HEK293 (cell line): Measurements from ENCODE around the gene RAB13.

Experiments
- FEZF1 ChIP-seq: fragments of 450-650 bp; formaldehyde crosslinking; IDR thresholded peaks from 2 replicates; pipeline ENCODE4 v1.5.1; 2016; ENCODE audit warnings: missing biosample characterization, missing genetic modification characterization
- OSR2 ChIP-seq: fragments of 450-650 bp; formaldehyde crosslinking; IDR thresholded peaks from 2 replicates; pipeline ENCODE4 v1.5.1; 2016; ENCODE audit warnings: missing biosample characterization, missing genetic modification characterization
- REPIN1 ChIP-seq: fragments of 450-650 bp; formaldehyde crosslinking; IDR thresholded peaks from 2 replicates; pipeline ENCODE4 v1.5.1; 2017; ENCODE audit warnings: missing biosample characterization, missing genetic modification characterization, low read depth
- SALL2 ChIP-seq: fragments of 450-650 bp; formaldehyde crosslinking; IDR thresholded peaks from 2 replicates; pipeline ENCODE4 v1.5.0; 2017; ENCODE audit warnings: missing biosample characterization, mild to moderate bottlenecking, missing genetic modification characterization, borderline replicate concordance
- TCF7L2 ChIP-seq: IDR thresholded peaks from 2 replicates; pipeline ENCODE4 v1.6.1; 2011; ENCODE audit warnings: low read depth, mild to moderate bottlenecking, inconsistent platforms, low read length, moderate library complexity, borderline replicate concordance
- YY1 ChIP-seq: fragments of 450-650 bp; formaldehyde crosslinking; IDR thresholded peaks from 2 replicates; pipeline ENCODE4 v1.5.1; 2018; ENCODE audit warnings: missing biosample characterization, missing genetic modification characterization
- ZFHX2 ChIP-seq: fragments of 450-650 bp; formaldehyde crosslinking; conservative IDR thresholded peaks from 2 replicates; pipeline ENCODE4 v1.5.1; 2016; ENCODE audit warnings: missing biosample characterization, missing genetic modification characterization
- ZIC2 ChIP-seq: fragments of 450-650 bp; formaldehyde crosslinking; IDR thresholded peaks from 2 replicates; pipeline ENCODE4 v1.5.1; 2016; ENCODE audit warnings: missing biosample characterization, missing genetic modification characterization
- ZNF112 ChIP-seq: fragments of 450-650 bp; formaldehyde crosslinking; IDR thresholded peaks from 2 replicates; pipeline ENCODE4 v1.5.0; 2017; ENCODE audit warnings: missing biosample characterization, missing genetic modification characterization
- ZNF132 ChIP-seq: fragments of 450-650 bp; formaldehyde crosslinking; IDR thresholded peaks from 2 replicates; pipeline ENCODE4 v1.5.1; 2017; ENCODE audit warnings: missing biosample characterization, missing genetic modification characterization, borderline replicate concordance
- ZNF140 ChIP-seq: fragments of 450-650 bp; formaldehyde crosslinking; IDR thresholded peaks from 2 replicates; pipeline ENCODE4 v1.5.1; 2016; ENCODE audit warnings: missing biosample characterization, missing genetic modification characterization
- ZNF19 ChIP-seq: fragments of 450-650 bp; formaldehyde crosslinking; IDR thresholded peaks from 2 replicates; pipeline ENCODE4; 2016; ENCODE audit warnings: missing biosample characterization, missing genetic modification characterization, low read depth
- ZNF223 ChIP-seq: fragments of 450-650 bp; formaldehyde crosslinking; IDR thresholded peaks from 2 replicates; pipeline ENCODE4 v1.5.1; 2016; ENCODE audit warnings: missing biosample characterization, missing genetic modification characterization
- ZNF311 ChIP-seq: fragments of 450-650 bp; formaldehyde crosslinking; IDR thresholded peaks from 2 replicates; pipeline ENCODE4 v1.5.1; 2017; ENCODE audit warnings: missing biosample characterization, missing genetic modification characterization, borderline replicate concordance
- ZNF37A ChIP-seq: fragments of 450-650 bp; IDR thresholded peaks from 2 replicates; pipeline ENCODE4 v1.5.1; 2018; ENCODE audit warnings: missing biosample characterization, missing genetic modification characterization
- ZNF48 ChIP-seq: fragments of 450-650 bp; formaldehyde crosslinking; IDR thresholded peaks from 2 replicates; pipeline ENCODE4 v1.5.1; 2016; ENCODE audit warnings: missing biosample characterization, missing genetic modification characterization
- ZNF521 ChIP-seq: fragments of 450-650 bp; formaldehyde crosslinking; IDR thresholded peaks from 2 replicates; pipeline ENCODE4 v1.5.1; 2017; ENCODE audit warnings: missing biosample characterization, mild to moderate bottlenecking, missing genetic modification characterization
- ZNF561 ChIP-seq: fragments of 450-650 bp; IDR thresholded peaks from 2 replicates; pipeline ENCODE4 v1.5.1; 2018; ENCODE audit warnings: missing biosample characterization, missing genetic modification characterization, borderline replicate concordance
- ZNF654 ChIP-seq: fragments of 450-650 bp; formaldehyde crosslinking; IDR thresholded peaks from 2 replicates; pipeline ENCODE4 v1.5.1; 2016; ENCODE audit warnings: low read depth, missing biosample characterization, missing genetic modification characterization
- ZNF670 ChIP-seq: fragments of 450-650 bp; formaldehyde crosslinking; IDR thresholded peaks from 2 replicates; pipeline ENCODE4 v1.5.1; 2016; ENCODE audit warnings: missing biosample characterization, missing genetic modification characterization, low read depth
- ZNF792 ChIP-seq: fragments of 450-650 bp; formaldehyde crosslinking; IDR thresholded peaks from 2 replicates; pipeline ENCODE4 v1.5.1; 2016; ENCODE audit warnings: missing biosample characterization, missing genetic modification characterization
- ZNF843 ChIP-seq: fragments of 450-650 bp; formaldehyde crosslinking; IDR thresholded peaks from 2 replicates; pipeline ENCODE4 v1.5.1; 2016; ENCODE audit warnings: missing biosample characterization, missing genetic modification characterization
- TF ChIP-seq, protein P1 (sequence below): IDR thresholded peaks from 2 replicates; pipeline ENCODE4 v1.6.1; 2011; ENCODE audit warnings: mild to moderate bottlenecking, low read depth, low read length, borderline replicate concordance
- TF ChIP-seq, protein P2 (sequence below): fragments of 450-650 bp; formaldehyde crosslinking; IDR thresholded peaks from 2 replicates; pipeline ENCODE4 v1.5.1; 2017; ENCODE audit warnings: missing biosample characterization, missing genetic modification characterization
- TF ChIP-seq, protein P3 (sequence below): fragments of 450-650 bp; formaldehyde crosslinking; IDR thresholded peaks from 2 replicates; pipeline ENCODE4 v1.5.1; 2016; ENCODE audit warnings: missing biosample characterization, missing genetic modification characterization, borderline replicate concordance
- TF ChIP-seq, protein P4 (sequence below): fragments of 450-650 bp; formaldehyde crosslinking; IDR thresholded peaks from 2 replicates; pipeline ENCODE4 v1.5.1; 2016; ENCODE audit warnings: missing biosample characterization, missing genetic modification characterization
- TF ChIP-seq, protein P5 (sequence below): fragments of 450-650 bp; formaldehyde crosslinking; IDR thresholded peaks from 2 replicates; pipeline ENCODE4 v1.5.1; 2016; ENCODE audit warnings: missing biosample characterization, missing genetic modification characterization
- TF ChIP-seq, protein P6 (sequence below): fragments of 450-650 bp; formaldehyde crosslinking; IDR thresholded peaks from 2 replicates; pipeline ENCODE4 v1.5.1; 2016; ENCODE audit warnings: missing biosample characterization, missing genetic modification characterization, low read depth

Gene RAB13

DNA sequence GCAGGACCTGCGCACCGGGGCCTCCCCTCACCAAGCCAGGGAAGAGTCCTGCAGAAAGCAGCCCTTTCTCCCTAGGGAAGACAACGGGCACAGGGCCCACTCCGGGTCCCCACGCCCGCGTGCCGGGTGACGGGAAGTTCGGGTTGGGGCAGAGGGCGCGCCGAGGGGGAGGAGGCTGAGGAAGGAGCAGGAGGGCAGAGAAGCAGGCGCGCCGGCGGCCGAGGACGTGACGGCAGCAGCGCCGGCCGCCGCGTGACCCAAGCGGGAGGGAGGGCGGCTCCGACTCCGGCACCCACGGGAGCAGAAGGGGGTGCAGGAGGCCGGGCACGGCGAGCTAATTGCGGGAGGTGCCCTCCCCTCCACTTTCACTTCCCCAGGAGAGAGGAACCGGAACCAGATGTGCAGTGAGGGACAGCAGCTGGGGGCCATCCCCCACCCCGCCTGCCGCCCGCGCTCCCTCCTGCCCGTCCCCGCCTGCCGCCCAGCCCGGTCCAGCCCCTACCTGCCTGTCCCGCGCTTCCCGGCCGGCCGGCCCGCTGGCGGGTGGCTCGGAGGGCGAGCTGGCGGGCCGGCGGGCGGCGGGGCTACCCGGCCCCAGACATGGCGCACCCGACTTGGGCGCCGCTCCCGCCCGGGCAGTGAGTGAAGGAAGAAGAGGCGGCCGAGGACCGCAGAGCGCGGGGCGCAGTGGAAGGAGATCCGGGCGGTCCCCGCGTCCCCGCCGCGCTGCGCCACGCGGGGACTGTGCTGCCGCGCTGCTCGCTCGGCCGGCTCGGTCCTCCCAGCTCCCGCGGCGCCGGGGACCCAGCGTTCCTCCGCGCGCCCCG is 40.1 kb downstream of the RAB13 start (continued):
- TF ChIP-seq ZNF843 (tag by site-specific recombination) = 0 out of 2 replicates have a peak, but pooled peaks have one; percentile 27
- TF ChIP-seq, protein P1, sequence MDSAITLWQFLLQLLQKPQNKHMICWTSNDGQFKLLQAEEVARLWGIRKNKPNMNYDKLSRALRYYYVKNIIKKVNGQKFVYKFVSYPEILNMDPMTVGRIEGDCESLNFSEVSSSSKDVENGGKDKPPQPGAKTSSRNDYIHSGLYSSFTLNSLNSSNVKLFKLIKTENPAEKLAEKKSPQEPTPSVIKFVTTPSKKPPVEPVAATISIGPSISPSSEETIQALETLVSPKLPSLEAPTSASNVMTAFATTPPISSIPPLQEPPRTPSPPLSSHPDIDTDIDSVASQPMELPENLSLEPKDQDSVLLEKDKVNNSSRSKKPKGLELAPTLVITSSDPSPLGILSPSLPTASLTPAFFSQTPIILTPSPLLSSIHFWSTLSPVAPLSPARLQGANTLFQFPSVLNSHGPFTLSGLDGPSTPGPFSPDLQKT = no peak
- TF ChIP-seq ZNF521 (tag by site-specific recombination) = no peak
- no peak for TF ChIP-seq ZNF792 (tag by site-specific recombination)
- no peak for TF ChIP-seq ZNF19 (tag by site-specific recombination)
- TF ChIP-seq SALL2 = no peak
- TF ChIP-seq, protein P2, sequence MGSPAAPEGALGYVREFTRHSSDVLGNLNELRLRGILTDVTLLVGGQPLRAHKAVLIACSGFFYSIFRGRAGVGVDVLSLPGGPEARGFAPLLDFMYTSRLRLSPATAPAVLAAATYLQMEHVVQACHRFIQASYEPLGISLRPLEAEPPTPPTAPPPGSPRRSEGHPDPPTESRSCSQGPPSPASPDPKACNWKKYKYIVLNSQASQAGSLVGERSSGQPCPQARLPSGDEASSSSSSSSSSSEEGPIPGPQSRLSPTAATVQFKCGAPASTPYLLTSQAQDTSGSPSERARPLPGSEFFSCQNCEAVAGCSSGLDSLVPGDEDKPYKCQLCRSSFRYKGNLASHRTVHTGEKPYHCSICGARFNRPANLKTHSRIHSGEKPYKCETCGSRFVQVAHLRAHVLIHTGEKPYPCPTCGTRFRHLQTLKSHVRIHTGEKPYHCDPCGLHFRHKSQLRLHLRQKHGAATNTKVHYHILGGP = no peak
- TF ChIP-seq ZNF311 (tag by site-specific recombination) = no peak
- no peak for TF ChIP-seq ZNF223 (tag by site-specific recombination)
- peak; percentile 13; the same call in 1 of the 2 replicates for TF ChIP-seq YY1 (tag by site-specific recombination)
- no peak for TF ChIP-seq FEZF1
- peak; percentile 63 for TF ChIP-seq ZFHX2
- no peak for TF ChIP-seq REPIN1 (tag by site-specific recombination)
- TF ChIP-seq, protein P3, sequence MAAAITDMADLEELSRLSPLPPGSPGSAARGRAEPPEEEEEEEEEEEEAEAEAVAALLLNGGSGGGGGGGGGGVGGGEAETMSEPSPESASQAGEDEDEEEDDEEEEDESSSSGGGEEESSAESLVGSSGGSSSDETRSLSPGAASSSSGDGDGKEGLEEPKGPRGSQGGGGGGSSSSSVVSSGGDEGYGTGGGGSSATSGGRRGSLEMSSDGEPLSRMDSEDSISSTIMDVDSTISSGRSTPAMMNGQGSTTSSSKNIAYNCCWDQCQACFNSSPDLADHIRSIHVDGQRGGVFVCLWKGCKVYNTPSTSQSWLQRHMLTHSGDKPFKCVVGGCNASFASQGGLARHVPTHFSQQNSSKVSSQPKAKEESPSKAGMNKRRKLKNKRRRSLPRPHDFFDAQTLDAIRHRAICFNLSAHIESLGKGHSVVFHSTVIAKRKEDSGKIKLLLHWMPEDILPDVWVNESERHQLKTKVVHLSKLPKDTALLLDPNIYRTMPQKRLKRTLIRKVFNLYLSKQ = no peak
- TF ChIP-seq, protein P4, sequence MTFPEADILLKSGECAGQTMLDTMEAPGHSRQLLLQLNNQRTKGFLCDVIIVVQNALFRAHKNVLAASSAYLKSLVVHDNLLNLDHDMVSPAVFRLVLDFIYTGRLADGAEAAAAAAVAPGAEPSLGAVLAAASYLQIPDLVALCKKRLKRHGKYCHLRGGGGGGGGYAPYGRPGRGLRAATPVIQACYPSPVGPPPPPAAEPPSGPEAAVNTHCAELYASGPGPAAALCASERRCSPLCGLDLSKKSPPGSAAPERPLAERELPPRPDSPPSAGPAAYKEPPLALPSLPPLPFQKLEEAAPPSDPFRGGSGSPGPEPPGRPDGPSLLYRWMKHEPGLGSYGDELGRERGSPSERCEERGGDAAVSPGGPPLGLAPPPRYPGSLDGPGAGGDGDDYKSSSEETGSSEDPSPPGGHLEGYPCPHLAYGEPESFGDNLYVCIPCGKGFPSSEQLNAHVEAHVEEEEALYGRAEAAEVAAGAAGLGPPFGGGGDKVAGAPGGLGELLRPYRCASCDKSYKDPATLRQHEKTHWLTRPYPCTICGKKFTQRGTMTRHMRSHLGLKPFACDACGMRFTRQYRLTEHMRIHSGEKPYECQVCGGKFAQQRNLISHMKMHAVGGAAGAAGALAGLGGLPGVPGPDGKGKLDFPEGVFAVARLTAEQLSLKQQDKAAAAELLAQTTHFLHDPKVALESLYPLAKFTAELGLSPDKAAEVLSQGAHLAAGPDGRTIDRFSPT = peak; percentile 94
- no peak for TF ChIP-seq ZNF561 (tag by site-specific recombination)
- no peak for TF ChIP-seq ZNF132 (tag by site-specific recombination)
- TF ChIP-seq ZNF670 (tag by site-specific recombination) = no peak
- TF ChIP-seq ZNF37A = no peak
- TF ChIP-seq OSR2 (tag by site-specific recombination) = peak; percentile 64
- TF ChIP-seq, protein P5, sequence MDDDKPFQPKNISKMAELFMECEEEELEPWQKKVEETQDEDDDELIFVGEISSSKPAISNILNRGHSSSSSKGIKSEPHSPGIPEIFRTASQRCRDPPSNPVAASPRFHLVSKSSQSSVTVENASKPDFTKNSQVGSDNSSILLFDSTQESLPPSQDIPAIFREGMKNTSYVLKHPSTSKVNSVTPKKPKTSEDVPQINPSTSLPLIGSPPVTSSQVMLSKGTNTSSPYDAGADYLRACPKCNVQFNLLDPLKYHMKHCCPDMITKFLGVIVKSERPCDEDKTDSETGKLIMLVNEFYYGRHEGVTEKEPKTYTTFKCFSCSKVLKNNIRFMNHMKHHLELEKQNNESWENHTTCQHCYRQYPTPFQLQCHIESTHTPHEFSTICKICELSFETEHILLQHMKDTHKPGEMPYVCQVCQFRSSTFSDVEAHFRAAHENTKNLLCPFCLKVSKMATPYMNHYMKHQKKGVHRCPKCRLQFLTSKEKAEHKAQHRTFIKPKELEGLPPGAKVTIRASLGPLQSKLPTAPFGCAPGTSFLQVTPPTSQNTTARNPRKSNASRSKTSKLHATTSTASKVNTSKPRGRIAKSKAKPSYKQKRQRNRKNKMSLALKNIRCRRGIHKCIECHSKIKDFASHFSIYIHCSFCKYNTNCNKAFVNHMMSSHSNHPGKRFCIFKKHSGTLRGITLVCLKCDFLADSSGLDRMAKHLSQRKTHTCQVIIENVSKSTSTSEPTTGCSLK (tag by site-specific recombination) = no peak
- no peak for TF ChIP-seq ZNF112 (tag by site-specific recombination)
- TF ChIP-seq TCF7L2 = no peak
- TF ChIP-seq ZNF654 (tag by site-specific recombination) = no peak
- no peak for TF ChIP-seq ZNF48 (tag by site-specific recombination)
- TF ChIP-seq, protein P6, sequence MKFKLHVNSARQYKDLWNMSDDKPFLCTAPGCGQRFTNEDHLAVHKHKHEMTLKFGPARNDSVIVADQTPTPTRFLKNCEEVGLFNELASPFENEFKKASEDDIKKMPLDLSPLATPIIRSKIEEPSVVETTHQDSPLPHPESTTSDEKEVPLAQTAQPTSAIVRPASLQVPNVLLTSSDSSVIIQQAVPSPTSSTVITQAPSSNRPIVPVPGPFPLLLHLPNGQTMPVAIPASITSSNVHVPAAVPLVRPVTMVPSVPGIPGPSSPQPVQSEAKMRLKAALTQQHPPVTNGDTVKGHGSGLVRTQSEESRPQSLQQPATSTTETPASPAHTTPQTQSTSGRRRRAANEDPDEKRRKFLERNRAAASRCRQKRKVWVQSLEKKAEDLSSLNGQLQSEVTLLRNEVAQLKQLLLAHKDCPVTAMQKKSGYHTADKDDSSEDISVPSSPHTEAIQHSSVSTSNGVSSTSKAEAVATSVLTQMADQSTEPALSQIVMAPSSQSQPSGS (tag by site-specific recombination) = no peak
- no peak; the same call in 1 of the 2 replicates for TF ChIP-seq ZIC2
- TF ChIP-seq ZNF140 (tag by site-specific recombination) = no peak
